GM12878 (cell line): Measurements from ENCODE around the gene TMEM121B. TPM values are rescaled to one million over a fixed set of nuclear protein-coding genes. Genes with fewer than 3 reads are reported as not detected.
A peak's percentile ranks its signal among the peaks of the same experiment; 100 is the strongest.

ENCODE experiments used
- ASH2L ChIP-seq: fragments of 300-600, 200-600 bp; sonication (generic); IDR thresholded peaks from 2 replicates; pipeline ENCODE4 v1.6.1; 2017; ENCODE audit warnings: low read depth, mild to moderate bottlenecking, borderline replicate concordance
- CHD1 ChIP-seq: IDR thresholded peaks from 2 replicates; pipeline ENCODE4 v1.6.1; 2012; ENCODE audit warnings: low read depth, low read length, improper control_type of control experiment
- ESRRA ChIP-seq: IDR thresholded peaks from 2 replicates; pipeline ENCODE4 v1.6.1; 2012; ENCODE audit warnings: mild to moderate bottlenecking, low read length, improper control_type of control experiment
- GABPA ChIP-seq: IDR thresholded peaks from 2 replicates; pipeline ENCODE4 v1.6.1; 2014; ENCODE audit warnings: antibody characterized with exemption, low read depth, mild to moderate bottlenecking, inconsistent platforms
- HDAC6 ChIP-seq: fragments of 200-600 bp; sonication (generic); IDR thresholded peaks from one replicate; pipeline ENCODE4 v1.8.0; 2017; ENCODE audit warnings: antibody characterized with exemption; ENCODE audit not compliant: unreplicated experiment
- IKZF1 ChIP-seq: fragments of 450-650 bp; conservative IDR thresholded peaks from 2 replicates; pipeline ENCODE4 v1.6.1; 2017; ENCODE audit warnings: antibody characterized with exemption, mild to moderate bottlenecking
- IKZF2 ChIP-seq, 2 experiments: fragments of 450-650 bp; IDR thresholded peaks; 2 replicates each; pipeline ENCODE4 v1.6.1; 2017; ENCODE audit warnings: mild to moderate bottlenecking in 2 of 2, moderate library complexity in 2 of 2
- JUNB ChIP-seq: IDR thresholded peaks from 2 replicates; pipeline ENCODE4 v1.6.1; 2016; ENCODE audit warnings: antibody characterized with exemption, mild to moderate bottlenecking
- LARP7 ChIP-seq: fragments of 450-650 bp; IDR thresholded peaks from 2 replicates; pipeline ENCODE4 v1.6.1; 2017; ENCODE audit warnings: mild to moderate bottlenecking
- NBN ChIP-seq: fragments of 450-650 bp; IDR thresholded peaks from 2 replicates; pipeline ENCODE4 v1.6.1; 2016
- NFIC ChIP-seq: IDR thresholded peaks from 2 replicates; pipeline ENCODE4 v1.6.1; 2012; ENCODE audit warnings: low read depth, mild to moderate bottlenecking, inconsistent platforms, low read length, moderate library complexity
- NRF1 ChIP-seq: conservative IDR thresholded peaks from 2 replicates; pipeline ENCODE4 v1.6.1; 2011; ENCODE audit warnings: mild to moderate bottlenecking, low read depth, low read length, improper control_type of control experiment
- POLR2AphosphoS5 ChIP-seq: IDR thresholded peaks from 2 replicates; pipeline ENCODE4 v1.6.1; 2011; ENCODE audit warnings: mild to moderate bottlenecking, low read length, inconsistent platforms
- POU2F2 ChIP-seq: IDR thresholded peaks from 3 replicates; pipeline ENCODE4 v1.6.1; 2011; ENCODE audit warnings: low read depth, mild to moderate bottlenecking, low read length, borderline replicate concordance
- RB1 ChIP-seq: fragments of 450-650 bp; formaldehyde crosslinking; IDR thresholded peaks from 2 replicates; pipeline ENCODE4 v1.6.1; 2017; ENCODE audit warnings: mild to moderate bottlenecking, borderline replicate concordance
- RCOR1 ChIP-seq: conservative IDR thresholded peaks from 2 replicates; pipeline ENCODE4 v1.6.1; 2012; ENCODE audit warnings: low read depth, low read length, improper control_type of control experiment
- RFX5 ChIP-seq: IDR thresholded peaks from 2 replicates; pipeline ENCODE4 v1.6.1; 2011; ENCODE audit warnings: low read depth, low read length, improper control_type of control experiment
- SMARCA5 ChIP-seq: fragments of 450-650 bp; IDR thresholded peaks from 2 replicates; pipeline ENCODE4 v1.6.1; 2017; ENCODE audit warnings: mild to moderate bottlenecking
- TAF1 ChIP-seq: IDR thresholded peaks from 2 replicates; pipeline ENCODE4 v1.6.1; 2011; ENCODE audit warnings: mild to moderate bottlenecking, low read depth, low read length, borderline replicate concordance
- ZNF217 ChIP-seq: fragments of 450-650 bp; IDR thresholded peaks from 2 replicates; pipeline ENCODE4 v1.6.1; 2017; ENCODE audit warnings: antibody characterized with exemption, mild to moderate bottlenecking
- polyA plus RNA-seq, 11 experiments: library from polyadenylated mRNA; depleted of rRNA in 4 of 11; unstranded in 6 of 11; stranded (reverse) in 5 of 11; fragments of >200 nt; fragmentation: Nextera tagmentation in 4 of 11; fragmentation: Illumina TruSeq in 1 of 11; extraction: Ambion mirVana in 4 of 11; extraction: Trizol in 1 of 11; gene quantifications; 1 replicate in 1 of 11; 2 replicates in 10 of 11; pipeline versions ENCODE4 v1.2.1 to v1.2.3, GENCODE V29; 2011 to 2016; ENCODE audit warnings: inconsistent platforms in 2 of 11, missing spikeins in 2 of 11, low read depth in 1 of 11
- total RNA-seq, 4 experiments: library from RNA; depleted of rRNA in 3 of 4; stranded (reverse); fragments of >200 nt in 3 of 4; fragmentation: Illumina TruSeq in 1 of 4; extraction: Trizol in 1 of 4; gene quantifications; 2 replicates each; pipeline versions ENCODE4 v1.2.1 to v1.2.3, GENCODE V29; 2013 to 2021
- TF ChIP-seq, protein P1 (sequence below): fragments of 450-650 bp; IDR thresholded peaks from 2 replicates; pipeline ENCODE4 v1.6.1; 2017; ENCODE audit warnings: mild to moderate bottlenecking, moderate library complexity
- TF ChIP-seq, protein P2 (sequence below): IDR thresholded peaks from 2 replicates; pipeline ENCODE4 v1.6.1; 2011; ENCODE audit warnings: borderline replicate concordance, low read depth, mild to moderate bottlenecking, moderate library complexity, mixed read lengths, low read length; ENCODE audit not compliant: insufficient read depth; ENCODE audit errors: extremely low read length
- TF ChIP-seq, protein P3 (sequence below): IDR thresholded peaks from 2 replicates; pipeline ENCODE4 v1.6.1; 2011; ENCODE audit warnings: low read depth, mild to moderate bottlenecking, low read length, moderate library complexity, borderline replicate concordance; ENCODE audit errors: extremely low read depth

Gene TMEM121B
- total and polyA plus RNA-seq, 10 of the 15 experiments (the other 5 are each of a cell fraction or from before 2014, with no cell fraction given) = 0.02 to 0.10 (median 0.06) TPM; not detected in 5

DNA sequence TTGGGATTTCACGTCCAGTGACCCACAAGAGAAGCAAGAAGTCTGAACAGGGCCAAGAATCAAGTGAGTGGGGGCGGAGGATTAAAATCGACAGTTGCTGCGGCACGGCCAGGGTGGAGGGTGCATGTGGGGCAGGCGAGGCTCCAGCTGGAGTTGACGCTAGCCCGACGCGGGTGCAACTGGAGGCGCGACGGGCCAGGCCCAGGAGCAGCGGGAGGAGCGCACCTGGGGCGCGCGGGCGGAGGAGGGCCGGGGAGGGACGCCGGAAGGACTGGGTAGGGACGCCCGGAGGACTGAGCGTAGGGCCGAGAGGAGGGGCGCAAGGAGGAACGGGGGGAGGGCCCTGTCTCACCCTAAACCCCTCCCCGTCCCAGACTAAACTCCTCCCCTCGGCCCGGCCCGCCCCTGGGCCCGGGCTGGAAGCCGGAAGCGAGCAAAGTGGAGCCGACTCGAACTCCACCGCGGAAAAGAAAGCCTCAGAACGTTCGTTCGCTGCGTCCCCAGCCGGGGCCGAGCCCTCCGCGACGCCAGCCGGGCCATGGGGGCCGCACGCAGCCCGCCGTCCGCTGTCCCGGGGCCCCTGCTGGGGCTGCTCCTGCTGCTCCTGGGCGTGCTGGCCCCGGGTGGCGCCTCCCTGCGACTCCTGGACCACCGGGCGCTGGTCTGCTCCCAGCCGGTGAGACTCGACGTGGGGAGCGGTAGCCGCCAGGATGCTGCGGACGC is 36.4 kb downstream of the TMEM121B start, which contains the start of gene IL17RA (continued):
- TF ChIP-seq, protein P1, sequence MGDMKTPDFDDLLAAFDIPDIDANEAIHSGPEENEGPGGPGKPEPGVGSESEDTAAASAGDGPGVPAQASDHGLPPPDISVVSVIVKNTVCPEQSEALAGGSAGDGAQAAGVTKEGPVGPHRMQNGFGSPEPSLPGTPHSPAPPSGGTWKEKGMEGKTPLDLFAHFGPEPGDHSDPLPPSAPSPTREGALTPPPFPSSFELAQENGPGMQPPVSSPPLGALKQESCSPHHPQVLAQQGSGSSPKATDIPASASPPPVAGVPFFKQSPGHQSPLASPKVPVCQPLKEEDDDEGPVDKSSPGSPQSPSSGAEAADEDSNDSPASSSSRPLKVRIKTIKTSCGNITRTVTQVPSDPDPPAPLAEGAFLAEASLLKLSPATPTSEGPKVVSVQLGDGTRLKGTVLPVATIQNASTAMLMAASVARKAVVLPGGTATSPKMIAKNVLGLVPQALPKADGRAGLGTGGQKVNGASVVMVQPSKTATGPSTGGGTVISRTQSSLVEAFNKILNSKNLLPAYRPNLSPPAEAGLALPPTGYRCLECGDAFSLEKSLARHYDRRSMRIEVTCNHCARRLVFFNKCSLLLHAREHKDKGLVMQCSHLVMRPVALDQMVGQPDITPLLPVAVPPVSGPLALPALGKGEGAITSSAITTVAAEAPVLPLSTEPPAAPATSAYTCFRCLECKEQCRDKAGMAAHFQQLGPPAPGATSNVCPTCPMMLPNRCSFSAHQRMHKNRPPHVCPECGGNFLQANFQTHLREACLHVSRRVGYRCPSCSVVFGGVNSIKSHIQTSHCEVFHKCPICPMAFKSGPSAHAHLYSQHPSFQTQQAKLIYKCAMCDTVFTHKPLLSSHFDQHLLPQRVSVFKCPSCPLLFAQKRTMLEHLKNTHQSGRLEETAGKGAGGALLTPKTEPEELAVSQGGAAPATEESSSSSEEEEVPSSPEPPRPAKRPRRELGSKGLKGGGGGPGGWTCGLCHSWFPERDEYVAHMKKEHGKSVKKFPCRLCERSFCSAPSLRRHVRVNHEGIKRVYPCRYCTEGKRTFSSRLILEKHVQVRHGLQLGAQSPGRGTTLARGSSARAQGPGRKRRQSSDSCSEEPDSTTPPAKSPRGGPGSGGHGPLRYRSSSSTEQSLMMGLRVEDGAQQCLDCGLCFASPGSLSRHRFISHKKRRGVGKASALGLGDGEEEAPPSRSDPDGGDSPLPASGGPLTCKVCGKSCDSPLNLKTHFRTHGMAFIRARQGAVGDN = peak; percentile 40; the same call in 1 of the 2 replicates
- TF ChIP-seq NRF1 (no peak), ASH2L (no peak), RCOR1 (no peak), TAF1 (peak; percentile 63; the same call in 1 of the 2 replicates), ESRRA (no peak), GABPA (no peak), POU2F2 (peak; percentile 34; the same call in 1 of the 3 replicates), RFX5 (no peak), SMARCA5 (0 out of 2 replicates have a peak, but pooled peaks have one; percentile 15), LARP7 (peak; percentile 42), IKZF1 (peak; percentile 73), HDAC6 (no peak), JUNB (no peak), NFIC (no peak), IKZF2 (IDR thresholded peaks at IDR 0.05) (0 out of 4 replicates have a peak, but pooled peaks of 1 of the 2 experiments have one; percentile 9), RB1 (no peak), POLR2AphosphoS5 (peak; percentile 76), CHD1 (no peak), ZNF217 (no peak), NBN (0 out of 2 replicates have a peak, but pooled peaks have one; percentile 41)
- TF ChIP-seq, protein P2, sequence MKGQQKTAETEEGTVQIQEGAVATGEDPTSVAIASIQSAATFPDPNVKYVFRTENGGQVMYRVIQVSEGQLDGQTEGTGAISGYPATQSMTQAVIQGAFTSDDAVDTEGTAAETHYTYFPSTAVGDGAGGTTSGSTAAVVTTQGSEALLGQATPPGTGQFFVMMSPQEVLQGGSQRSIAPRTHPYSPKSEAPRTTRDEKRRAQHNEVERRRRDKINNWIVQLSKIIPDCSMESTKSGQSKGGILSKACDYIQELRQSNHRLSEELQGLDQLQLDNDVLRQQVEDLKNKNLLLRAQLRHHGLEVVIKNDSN = no peak
- TF ChIP-seq, protein P3, sequence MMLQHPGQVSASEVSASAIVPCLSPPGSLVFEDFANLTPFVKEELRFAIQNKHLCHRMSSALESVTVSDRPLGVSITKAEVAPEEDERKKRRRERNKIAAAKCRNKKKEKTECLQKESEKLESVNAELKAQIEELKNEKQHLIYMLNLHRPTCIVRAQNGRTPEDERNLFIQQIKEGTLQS = no peak
